Iris pigment epithelial cell (primary cell): ENCODE data around the gene LSAMP.

Experiments used
- DNase-seq: peaks from one replicate; pipeline ENCODE4 v3.0.0-alpha.2; 2011; ENCODE audit warnings: low read depth

Gene LSAMP

GRCh38 chr3:116291141-116291540 is 154.1 kb downstream of the LSAMP start:
- no peak for DNase-seq

DNA sequence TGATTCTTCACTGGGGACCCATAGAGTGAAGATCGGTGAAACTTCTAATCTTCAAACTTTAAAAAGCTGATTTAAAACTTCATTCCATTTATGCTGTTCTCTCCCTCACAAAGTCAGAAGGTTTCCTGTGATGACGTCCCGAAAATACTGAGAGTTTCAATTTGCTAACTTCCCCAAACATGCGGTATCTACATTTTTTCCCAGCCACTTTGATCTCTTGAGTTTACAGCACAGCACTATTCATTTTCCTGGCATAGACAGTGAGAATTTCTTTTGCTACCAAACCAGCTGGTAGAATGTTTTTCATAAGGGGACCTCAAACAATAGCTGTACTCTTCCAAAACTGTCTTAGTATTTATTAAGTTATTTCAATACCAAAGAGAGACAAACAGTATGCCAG is 156.8 kb downstream of the LSAMP start:
- DNase-seq = no peak

DNA sequence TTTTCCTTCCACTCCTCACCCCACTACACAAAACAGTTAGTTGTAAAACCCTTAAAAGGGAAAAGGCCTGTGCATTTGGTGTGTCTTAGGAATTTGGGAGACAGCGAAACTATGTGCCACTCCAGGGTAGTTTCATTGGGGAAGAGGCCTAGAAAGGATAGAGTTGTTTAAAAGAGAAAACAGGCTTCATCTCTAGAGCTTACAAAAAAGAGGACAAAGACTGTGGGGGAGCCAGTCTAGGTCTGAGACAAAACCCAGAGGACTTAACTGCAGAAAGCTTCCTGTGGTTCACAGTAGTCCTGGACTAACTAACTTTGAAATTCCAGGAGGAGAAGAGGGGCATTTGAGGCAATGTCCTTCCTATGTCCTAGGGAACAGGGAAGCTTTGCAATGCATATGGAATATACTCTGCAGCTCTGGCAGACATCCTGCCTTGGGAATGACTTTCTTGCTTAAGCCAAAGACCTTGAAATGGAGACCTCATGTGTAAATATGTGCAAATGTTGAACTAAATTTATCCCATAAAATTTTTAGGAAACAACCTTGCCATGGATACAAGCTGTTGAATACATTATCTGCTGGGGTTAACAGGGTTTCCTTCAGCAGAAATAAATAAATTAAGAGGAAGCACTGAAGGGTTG is 159.4 kb downstream of the LSAMP start:
- DNase-seq = no peak

DNA sequence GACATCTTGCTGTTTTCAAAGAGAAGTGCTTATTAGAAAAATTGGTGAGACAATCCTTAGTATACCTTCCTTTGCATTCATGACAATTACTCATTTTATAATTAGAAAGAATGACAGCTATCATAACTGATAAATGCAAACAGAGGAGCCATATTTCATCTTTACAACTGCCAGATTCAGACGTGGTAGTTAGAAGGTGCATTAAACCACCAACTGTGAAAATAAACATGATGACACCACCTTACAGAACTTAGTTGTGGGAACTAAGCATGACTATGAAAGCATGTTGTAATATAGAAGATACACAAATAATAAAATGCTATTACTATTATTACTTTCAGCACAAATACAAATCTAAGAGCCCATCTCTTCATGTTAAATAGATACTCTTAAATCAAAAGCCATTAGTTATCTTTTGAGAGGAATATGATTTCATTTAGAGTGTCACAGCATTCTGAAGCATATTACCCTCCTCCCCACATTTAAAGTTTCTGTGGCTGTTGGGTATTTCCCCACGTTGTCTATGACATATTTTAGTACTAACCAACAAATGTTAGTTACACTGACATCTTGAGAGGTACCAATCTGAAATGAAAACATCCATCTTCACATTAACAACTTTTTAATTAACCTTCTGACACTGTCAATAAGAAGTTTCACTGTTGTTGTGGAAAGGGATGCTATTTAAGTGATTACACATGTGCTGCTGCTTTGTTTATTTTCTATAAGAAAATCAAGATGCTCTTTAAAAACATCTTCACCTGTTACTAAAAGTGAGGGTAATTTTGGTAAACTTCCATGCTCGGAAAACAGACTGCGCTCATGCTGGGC is 163.8 kb downstream of the LSAMP start:
- DNase-seq = no peak

- DNase-seq = no peak
Observed at GRCh38 chr3:116280130-116280740, 165.1 kb downstream of the LSAMP start.

- no peak for DNase-seq
Observed at GRCh38 chr3:116276675-116277074, 168.6 kb downstream of the LSAMP start.

- no peak for DNase-seq
Observed at GRCh38 chr3:116270056-116270455, 175.2 kb downstream of the LSAMP start.

- DNase-seq = no peak
Observed at GRCh38 chr3:116267116-116267515, 178.2 kb downstream of the LSAMP start.

DNA sequence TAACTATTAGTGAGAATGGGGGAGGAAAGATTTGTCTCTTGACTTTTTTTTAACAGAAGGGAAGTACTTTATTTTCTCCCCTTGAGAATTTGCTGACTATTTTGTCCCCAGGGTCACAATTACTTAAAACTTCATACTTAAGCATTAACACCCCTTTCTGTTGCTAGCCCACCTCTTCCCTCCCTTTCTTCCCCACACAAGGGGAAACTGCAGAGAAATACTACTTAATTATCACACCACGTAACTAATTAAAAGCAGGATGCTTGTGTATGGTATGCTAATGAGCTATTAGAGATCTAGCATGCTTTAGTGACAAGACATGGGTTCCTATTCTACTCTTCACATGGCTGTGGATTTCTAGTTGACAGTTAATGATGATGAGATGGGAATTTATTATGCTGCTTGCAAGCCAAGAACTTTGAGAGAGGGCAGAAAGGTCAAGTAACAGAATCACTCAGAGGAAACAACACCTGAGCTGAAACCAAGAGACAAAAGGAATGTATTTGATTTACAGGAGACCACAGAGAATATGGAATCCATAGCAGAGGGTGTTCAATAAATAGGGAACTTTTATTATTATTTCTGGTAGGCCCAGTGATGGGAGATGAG is 179.2 kb downstream of the LSAMP start:
- DNase-seq = no peak

DNA sequence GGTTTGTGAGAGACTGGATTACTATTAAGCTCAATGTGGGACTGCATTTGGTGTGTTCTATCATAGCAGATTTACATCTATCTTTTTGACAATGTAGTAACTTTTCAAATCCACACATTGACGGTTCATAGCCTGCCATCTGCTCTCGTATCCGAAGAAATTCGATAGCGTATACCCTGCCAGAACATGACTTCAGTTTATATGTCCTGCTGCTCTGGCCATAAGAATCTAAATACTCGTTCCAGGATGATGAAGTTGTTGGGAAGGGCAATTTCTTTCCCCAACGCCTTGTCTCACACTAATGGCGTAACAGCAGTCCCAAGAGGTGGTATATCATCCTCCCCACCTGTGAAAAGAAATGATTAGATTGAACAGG is 180.0 kb downstream of the LSAMP start:
- no peak for DNase-seq

GRCh38 chr3:116264546-116265319 is 180.6 kb downstream of the LSAMP start:
- DNase-seq = no peak

GRCh38 chr3:116263842-116264545 is 181.3 kb downstream of the LSAMP start:
- peak; percentile 2 for DNase-seq

GRCh38 chr3:116260491-116260890 is 184.8 kb downstream of the LSAMP start:
- DNase-seq = no peak

DNA sequence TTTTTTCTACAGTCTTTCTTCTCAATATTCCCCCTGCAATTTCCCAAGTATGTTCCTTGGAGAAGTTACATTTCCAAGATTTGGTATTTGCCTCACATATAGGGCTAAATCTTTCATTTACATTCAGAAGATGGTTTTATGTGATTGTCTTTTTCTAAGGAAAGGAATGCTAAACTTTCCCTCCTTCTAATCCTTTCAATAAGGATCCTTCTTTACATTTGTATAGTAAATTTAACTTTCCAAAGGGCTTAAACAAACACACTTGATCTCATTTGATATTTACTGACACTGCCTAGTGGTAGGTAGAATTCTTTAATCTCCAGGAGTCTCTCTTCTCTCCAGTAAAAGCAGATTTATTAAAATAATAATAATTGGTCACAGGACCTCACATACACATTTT is 185.3 kb downstream of the LSAMP start:
- no peak for DNase-seq

DNA sequence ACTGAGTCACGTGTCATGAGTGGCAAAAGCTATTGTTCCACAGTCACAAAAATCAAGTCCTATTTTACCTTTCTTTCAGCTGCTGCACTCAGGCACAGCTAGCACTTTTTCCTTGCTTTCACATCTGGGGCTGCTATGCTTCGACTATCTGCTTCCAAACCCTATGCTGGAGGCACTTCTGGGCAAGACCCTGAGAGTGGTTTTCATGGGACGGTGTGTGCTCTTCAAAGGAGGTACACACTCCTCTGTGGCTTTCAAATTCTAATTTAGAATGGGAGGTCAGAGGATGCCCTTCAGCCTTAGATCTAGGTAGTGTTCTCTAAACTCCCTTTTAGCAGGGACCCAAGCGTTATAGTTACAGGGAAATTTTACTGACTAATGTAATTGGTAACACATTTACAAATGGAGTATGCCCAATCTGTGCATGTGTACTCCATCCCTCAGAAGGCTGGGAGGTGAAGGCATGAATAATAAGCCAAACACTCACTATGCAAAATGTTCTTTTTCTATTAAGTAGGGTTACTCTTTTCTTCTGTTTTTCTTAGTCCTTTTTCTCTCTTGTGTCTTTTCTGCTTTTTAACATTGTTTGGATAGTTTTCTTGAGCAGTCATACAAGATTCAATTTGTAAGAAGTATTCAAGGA is 188.3 kb downstream of the LSAMP start:
- no peak for DNase-seq

DNA sequence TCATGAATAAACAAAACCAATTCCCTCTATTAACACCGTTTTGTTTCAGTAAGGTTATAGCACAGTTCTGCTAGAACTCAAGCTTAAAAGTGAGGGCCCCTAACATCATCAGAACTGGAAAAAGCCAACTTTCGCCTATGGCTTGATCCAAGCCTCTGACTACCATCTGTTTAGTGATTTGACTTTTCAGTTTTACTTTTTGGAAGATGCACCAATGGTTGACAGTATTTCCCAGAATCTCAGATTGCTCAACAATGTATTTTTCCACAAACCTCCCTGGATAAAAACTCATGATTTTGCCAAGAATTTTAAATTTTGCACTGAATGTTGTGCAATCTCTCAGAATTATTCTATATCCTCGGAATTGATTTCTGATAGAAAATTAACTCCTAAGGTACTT is 190.7 kb downstream of the LSAMP start:
- DNase-seq = no peak

- DNase-seq = peak; percentile 15
Observed at GRCh38 chr3:116253511-116253910, 191.8 kb downstream of the LSAMP start.

DNA sequence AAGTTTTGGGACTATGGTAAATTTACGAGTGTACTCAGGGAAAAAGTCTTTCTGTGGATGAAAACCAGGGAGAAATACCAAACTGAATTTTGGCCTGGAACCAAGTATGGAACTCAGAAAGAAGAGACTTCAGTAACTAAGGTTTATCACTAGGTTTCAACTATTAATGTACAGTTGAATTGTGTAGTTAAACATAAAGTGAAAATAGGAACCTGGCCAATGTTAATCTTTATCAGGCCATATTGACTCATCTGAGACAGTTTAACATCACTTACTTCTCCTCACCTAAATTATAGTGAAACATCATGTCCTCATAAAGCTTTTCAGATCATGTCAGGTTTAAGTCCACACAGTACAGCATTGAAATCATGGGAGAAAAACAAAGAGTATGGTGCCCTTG is 197.7 kb downstream of the LSAMP start:
- DNase-seq = no peak

DNA sequence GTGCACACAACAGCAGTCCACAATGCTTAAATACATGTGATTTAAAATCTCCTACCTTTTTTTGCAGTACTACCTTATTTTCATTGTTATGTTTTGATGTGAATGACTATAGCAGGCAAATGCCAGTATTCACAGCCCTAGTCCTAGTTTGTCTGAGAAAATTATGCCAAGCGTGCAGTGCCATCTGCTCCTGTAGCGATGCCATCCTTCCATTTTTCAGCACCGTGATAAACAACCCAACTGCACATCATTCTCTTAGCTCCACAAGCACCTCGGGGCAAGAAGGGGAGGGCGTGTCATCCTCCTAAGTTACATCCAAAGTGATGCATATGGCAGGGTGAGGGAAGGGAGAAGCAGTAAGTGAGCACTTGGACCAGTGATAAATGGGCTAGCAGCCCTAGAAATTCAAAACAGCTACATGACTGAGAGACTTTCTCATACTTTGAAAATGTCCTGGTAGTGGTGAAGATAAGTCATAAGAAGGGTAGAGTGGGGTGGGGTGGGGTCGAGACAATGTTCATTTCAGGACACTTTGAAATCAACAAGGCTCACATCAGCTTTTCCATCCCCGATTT is 198.8 kb downstream of the LSAMP start:
- DNase-seq = no peak

GRCh38 chr3:116242825-116243224 is 202.5 kb downstream of the LSAMP start:
- no peak for DNase-seq

GRCh38 chr3:116241677-116242076 is 203.6 kb downstream of the LSAMP start:
- DNase-seq = no peak
